ENCODE data around the gene SETD4. TPM values are rescaled to one million over a fixed set of nuclear protein-coding genes. Genes with fewer than 3 reads are reported as not detected.
"Not testable (repeated sequence)": the region's sequence is repeated elsewhere in the genome, so short reads cannot be mapped to it uniquely, and the experiment has no call there.

Gene SETD4
- total RNA-seq, 2 donors from 2014 or later = 18.2 to 29.1 TPM

DNA sequence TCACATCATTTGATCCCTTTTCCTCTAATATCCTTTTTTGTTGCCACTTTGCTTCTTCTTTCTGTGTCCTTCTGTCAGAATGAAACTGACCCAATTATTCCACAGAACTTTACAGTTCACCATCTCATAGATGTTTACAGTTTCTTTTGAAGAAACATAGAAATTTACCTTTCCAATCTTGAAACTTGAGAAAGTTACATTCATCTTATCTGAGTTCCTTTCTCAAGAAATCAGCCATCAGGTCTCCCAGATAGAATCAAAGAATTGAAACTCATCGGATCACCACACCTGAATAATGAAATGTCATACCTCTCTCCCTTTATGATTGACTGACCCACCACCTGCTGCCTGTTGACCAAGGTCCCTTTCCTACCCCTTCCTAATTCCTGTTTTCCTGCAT is 33.2 kb upstream of the SETD4 start:
- ATAC-seq (no peak), DNase-seq (ENCODE audit: low spot score) (no peak)
- H3K9me3 Mint-ChIP-seq = peaks cover 6% of the 10 kb centered on the region
- no peak overlapping the region for H3K4me3 Mint-ChIP-seq
- no peaks in the 10 kb centered on the region for H3K4me1 Mint-ChIP-seq (ENCODE audit: low read depth in 2 of 2)
- H3K27me3 Mint-ChIP-seq = peaks cover 6 to 8% of the 10 kb centered on the region in 2 donors
- H3K36me3 Mint-ChIP-seq = peaks cover 9% of the 10 kb centered on the region
- no peak overlapping the region for H3K27ac Mint-ChIP-seq

DNA sequence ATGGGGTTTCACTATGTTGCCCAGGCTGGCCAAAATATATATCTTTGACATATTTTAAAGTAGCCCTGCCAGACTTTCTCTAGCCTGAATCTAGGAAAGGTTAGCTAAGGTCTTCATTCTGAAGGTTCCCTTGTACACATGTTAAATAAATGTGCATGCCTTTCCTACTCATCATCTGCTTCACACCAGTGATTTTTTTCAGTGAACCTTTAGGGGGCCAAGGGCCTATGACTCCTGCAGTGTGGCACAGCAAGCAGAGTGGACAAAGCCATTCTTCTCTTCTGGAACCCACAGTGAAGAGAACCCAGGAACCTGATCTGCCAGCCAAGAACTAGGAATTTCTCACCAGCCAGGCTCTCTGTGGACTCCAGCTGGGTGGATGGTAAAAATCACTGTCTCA is 32.4 kb upstream of the SETD4 start:
- ATAC-seq (no peak), DNase-seq (ENCODE audit: low spot score) (no peak)
- Mint-ChIP-seq H3K36me3 (peaks cover 9% of the 10 kb centered on the region), H3K4me3 (no peak overlapping the region), H3K9me3 (peaks cover 6% of the 10 kb centered on the region), H3K27ac (no peak overlapping the region), H3K4me1 (ENCODE audit: low read depth in 2 of 2) (no peaks in the 10 kb centered on the region), H3K27me3 (peaks cover 6 to 8% of the 10 kb centered on the region in 2 donors)

DNA sequence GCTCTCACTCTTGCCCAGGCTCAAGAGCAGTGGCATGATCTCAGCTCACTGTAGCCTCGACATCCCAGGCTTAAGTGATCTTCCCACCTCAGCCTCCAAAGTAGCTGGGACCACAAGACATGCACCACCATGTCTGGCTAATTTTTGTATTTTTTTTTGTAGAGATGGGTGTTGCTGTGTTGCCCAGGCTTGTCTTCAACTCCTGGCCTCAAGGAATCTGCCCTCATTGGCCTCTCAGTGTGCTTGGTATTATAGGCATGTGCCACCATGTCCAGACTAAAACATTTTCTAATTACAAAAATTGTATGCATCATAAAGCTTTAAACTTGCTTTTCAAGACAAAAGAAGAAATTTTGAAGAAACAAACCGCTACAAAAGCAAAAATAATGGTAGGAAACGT is 29.6 kb upstream of the SETD4 start:
- H3K4me3 Mint-ChIP-seq = no peak overlapping the region
- ATAC-seq (no peak), DNase-seq (ENCODE audit: low spot score) (no peak)
- H3K27ac Mint-ChIP-seq = no peak overlapping the region
- H3K36me3 Mint-ChIP-seq = peaks cover 9% of the 10 kb centered on the region
- H3K4me1 Mint-ChIP-seq (ENCODE audit: low read depth in 2 of 2) = no peaks in the 10 kb centered on the region
- H3K9me3 Mint-ChIP-seq = peaks cover 6% of the 10 kb centered on the region
- peaks cover 6 to 8% of the 10 kb centered on the region in 2 donors for H3K27me3 Mint-ChIP-seq

DNA sequence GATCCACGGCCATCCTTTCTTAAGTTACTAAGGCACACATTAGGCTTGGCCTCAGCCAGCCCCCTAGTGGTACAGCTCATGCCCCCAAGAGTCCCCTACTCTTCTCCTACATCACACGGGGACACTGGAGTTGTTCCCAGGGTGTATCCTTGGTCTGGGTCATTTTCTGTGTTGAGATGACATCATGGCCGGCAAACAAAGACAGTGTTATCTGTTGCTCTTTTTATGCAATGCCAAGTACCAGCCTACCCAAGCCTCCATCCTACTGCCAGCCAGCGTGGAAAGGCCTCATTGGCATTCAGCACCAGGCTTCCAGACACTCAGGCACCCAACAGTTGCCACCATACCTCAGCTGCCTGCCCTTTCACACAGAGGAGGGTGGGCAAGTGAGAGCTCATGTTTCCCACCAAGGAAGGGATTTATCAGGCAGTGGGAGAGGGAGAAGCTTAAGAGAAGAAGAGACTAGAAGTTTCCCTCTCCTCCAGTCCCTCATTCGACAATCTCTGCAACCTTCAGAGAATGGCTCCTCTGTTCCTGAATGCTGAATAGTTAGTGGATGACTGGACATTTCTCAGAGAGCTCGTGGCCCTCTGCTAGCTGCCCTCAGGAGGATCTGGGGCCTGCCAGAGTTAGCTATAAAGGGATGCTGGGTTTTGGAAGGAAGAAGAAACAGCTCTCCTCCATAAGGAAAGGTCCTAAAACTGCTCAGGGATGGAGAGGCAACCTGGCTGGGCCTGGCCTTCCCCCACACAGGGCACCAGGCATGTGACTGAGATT is 27.2 kb upstream of the SETD4 start:
- Mint-ChIP-seq H3K36me3 (no peaks in the 10 kb centered on the region), H3K9me3 (no peaks in the 10 kb centered on the region), H3K4me1 (ENCODE audit: low read depth in 2 of 2) (no peaks in the 10 kb centered on the region), H3K4me3 (no peak overlapping the region), H3K27ac (no peak overlapping the region), H3K27me3 (no peaks in the 10 kb centered on the region)
- DNase-seq (ENCODE audit: low spot score) = no peak
- no peak for ATAC-seq

DNA sequence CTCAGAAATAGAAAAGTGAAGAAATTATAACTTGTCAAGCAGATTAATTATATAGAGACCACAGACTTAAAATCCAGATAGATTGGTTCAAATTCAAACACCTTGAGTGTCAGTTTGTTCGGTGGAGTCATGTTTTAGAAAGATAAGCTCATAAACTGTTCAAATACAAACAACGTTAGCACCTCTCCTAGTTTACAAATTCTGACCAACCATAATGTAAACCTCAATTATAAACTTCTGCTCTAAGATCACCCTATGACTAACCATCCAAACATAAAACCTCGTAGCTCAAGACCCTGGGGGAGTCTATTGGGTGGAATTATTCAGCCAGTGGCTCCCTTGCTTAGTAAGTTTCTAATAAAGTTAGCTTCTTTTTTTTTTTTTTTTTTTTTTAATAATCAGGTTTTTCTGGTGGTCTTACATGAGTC is 21.9 kb upstream of the SETD4 start:
- no peak for ATAC-seq
- Mint-ChIP-seq H3K4me3 (no peak overlapping the region), H3K27ac (no peak overlapping the region), H3K4me1 (ENCODE audit: low read depth in 2 of 2) (peaks cover 15 to 16% of the 10 kb centered on the region in 2 donors), H3K9me3 (peaks cover 3% of the 10 kb centered on the region), H3K36me3 (no peaks in the 10 kb centered on the region), H3K27me3 (no peaks in the 10 kb centered on the region)
- DNase-seq (ENCODE audit: low spot score) = no peak

DNA sequence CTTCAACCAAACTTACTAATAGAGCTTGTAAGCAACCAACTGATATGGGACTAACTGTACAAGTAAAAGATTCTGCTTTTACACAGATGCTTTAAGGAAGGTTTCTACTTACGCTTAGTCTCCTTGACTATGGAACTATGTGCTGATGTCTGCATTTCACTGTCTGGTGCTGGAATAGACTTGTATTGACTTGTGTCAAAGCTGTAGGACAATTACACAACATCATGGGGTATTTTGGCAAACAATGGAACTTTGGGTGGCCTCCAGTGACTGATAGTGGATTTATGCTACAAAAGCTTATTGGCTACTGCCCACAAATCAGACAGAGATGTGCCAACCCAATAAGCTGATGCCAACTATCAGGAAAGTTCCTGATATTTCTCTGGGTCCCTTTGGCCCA is 20.1 kb upstream of the SETD4 start:
- ATAC-seq (no peak), DNase-seq (ENCODE audit: low spot score) (no peak)
- H3K27me3 Mint-ChIP-seq = no peaks in the 10 kb centered on the region
- peak overlapping the region; percentile 84 to 86 for H3K27ac Mint-ChIP-seq
- no peaks in the 10 kb centered on the region for H3K36me3 Mint-ChIP-seq
- H3K4me1 Mint-ChIP-seq (ENCODE audit: low read depth in 2 of 2) = peaks cover 16 to 22% of the 10 kb centered on the region in 2 donors
- H3K4me3 Mint-ChIP-seq = peak overlapping the region; percentile 24
- H3K9me3 Mint-ChIP-seq = peaks cover 3% of the 10 kb centered on the region

DNA sequence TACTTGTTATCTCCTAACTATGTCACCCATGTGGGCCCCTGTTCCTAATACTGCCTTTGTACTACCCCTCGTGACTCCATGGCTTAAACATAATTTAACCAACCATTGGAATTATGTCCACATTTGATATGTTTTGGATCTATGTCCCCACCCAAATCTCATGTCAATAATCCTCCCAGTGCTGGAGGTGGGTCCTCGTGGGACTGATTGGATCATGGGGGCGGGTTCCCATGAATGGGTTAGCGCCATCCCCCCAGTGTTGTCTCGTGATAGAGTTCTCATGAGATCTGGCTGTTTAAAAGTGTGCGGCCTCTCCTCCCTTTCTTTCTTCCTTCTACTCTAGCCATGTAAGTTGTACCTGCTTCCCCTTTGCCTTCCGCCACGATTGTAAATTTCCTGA is 19.3 kb upstream of the SETD4 start:
- H3K27me3 Mint-ChIP-seq = no peaks in the 10 kb centered on the region
- H3K36me3 Mint-ChIP-seq = no peaks in the 10 kb centered on the region
- DNase-seq (ENCODE audit: low spot score) (no peak), ATAC-seq (no peak)
- H3K9me3 Mint-ChIP-seq = peaks cover 3% of the 10 kb centered on the region
- H3K4me1 Mint-ChIP-seq (ENCODE audit: low read depth in 2 of 2) = peaks cover 16 to 22% of the 10 kb centered on the region in 2 donors
- H3K27ac Mint-ChIP-seq = peak overlapping the region; percentile 84 to 86
- H3K4me3 Mint-ChIP-seq = peak overlapping the region; percentile 72

DNA sequence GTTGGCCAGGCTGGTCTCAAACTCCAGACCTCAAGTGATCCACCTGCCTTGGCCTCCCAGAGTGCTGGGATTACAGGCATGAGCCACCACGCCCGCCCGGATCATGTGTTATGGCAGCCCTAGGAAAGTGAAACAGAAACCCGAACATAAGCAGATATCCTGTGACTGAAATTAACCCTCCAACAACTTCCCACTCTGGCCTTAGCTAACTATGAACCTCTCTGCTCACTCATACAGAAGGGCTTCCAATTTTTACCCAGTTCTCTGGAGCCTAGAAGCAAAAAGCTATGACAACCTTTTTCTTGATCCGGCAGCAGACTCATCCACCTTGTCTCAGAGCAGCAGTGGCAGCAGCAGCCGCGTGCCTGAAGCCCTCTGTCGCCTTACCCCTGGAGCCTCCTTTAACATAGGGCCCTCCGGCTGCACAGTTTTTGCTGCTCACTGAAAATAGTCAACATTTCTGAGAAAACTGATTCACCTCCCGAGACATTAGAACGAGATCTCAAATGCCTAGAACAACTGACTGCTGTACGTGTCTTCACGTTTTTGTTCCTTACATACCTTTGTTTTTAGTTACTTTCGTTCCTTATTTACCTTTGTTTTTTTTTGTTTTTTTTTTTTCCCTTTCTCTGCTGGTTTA is 18.8 kb upstream of the SETD4 start:
- peaks cover 3% of the 10 kb centered on the region for H3K9me3 Mint-ChIP-seq
- H3K4me1 Mint-ChIP-seq (ENCODE audit: low read depth in 2 of 2) = peaks cover 16 to 22% of the 10 kb centered on the region in 2 donors

DNA sequence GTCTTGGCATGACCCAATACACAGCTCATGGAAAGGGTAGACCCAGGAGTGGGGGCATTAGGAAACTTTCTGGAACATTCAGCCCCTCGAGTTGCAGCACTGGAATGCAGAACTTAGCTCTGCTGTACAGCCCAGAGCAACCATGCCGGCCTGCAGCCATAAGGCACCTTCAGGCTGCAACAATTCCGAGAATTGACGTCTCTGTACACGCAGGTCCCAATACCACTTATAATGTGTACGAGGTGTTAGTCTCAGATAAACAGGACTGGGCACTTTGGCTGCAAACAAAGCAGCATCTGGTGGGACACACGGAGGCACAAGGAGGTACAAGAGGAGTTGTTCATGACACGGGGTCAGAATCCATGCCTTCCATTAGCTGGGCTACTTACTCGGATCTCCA is 17.4 kb upstream of the SETD4 start:
- DNase-seq (ENCODE audit: low spot score) = no peak
- Mint-ChIP-seq H3K27me3 (no peaks in the 10 kb centered on the region), H3K27ac (peak overlapping the region in 1 of 2 donors; percentile 86), H3K4me3 (no peak overlapping the region), H3K36me3 (no peaks in the 10 kb centered on the region), H3K9me3 (peaks cover 3% of the 10 kb centered on the region), H3K4me1 (ENCODE audit: low read depth in 2 of 2) (peaks cover 16 to 22% of the 10 kb centered on the region in 2 donors)
- no peak for ATAC-seq

More for the DNA sequence above, 18.8 kb upstream of the SETD4 start:
- Mint-ChIP-seq H3K4me3 (peak overlapping the region; percentile 72), H3K36me3 (no peaks in the 10 kb centered on the region), H3K27me3 (no peaks in the 10 kb centered on the region), H3K27ac (peak overlapping the region; percentile 84 to 86)
- no peak for DNase-seq (ENCODE audit: low spot score)
- peak; percentile 91 to 92 for ATAC-seq

DNA sequence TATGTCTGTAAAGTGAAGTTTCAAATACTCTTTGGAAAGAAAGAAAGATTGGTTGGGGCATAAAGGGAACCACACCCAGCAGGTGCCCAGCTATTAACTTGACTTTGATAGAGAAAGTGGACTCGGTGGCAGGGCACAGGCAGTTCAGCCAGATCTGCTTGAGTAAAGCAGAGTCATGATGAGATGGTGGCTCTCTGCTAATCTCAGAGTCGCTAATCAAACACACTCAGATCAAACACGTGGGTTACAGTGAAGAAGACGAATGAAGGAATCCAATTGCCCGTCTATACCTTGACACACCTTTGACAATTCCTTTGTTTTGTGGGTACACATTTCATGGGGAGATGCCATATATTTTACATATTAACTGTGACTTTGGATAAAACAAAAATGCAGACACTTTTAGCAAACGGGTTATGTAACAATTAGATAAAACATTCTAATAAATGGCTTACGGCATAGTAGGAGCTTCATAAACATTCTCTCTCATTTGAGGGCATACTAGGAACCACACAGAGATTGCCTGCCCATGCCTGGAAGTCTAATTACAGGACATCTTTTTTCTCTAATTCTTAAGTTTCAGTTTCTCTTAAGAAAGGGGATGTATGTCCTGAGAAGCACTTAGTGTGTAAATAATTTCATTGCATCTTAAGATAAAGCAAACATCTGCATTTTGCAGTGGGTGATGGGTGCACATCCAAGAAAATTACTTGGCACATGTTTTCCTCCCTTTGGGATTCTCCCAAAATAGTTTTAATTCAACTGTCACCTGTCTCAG is 16.7 kb upstream of the SETD4 start:
- Mint-ChIP-seq H3K4me3 (no peak overlapping the region), H3K9me3 (peaks cover 3% of the 10 kb centered on the region), H3K27me3 (no peaks in the 10 kb centered on the region), H3K27ac (no peak overlapping the region), H3K36me3 (peaks cover 4% of the 10 kb centered on the region), H3K4me1 (ENCODE audit: low read depth in 2 of 2) (peaks cover 20 to 26% of the 10 kb centered on the region in 2 donors)
- DNase-seq (ENCODE audit: low spot score) = no peak
- ATAC-seq = no peak

DNA sequence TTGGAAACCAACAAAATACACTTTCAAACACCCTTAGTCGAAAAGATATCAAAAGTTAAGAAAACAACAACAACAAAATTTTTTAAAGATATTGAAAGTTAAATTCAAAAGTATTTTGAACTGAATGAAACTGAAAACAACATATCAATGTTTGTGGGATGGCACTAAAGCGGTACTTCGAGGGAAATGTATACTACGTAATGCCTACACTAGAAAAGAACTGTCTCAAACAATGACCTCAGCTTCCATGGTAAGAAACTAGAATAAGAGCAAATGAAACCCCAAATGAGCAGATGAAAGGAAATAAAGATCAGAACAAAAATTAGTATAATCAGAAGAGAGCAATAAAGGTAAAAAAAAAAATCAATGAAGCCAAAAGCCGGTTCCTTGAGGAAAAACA is 15.6 kb upstream of the SETD4 start:
- Mint-ChIP-seq H3K27ac (no peak overlapping the region), H3K36me3 (peaks cover 14% of the 10 kb centered on the region), H3K9me3 (peaks cover 3% of the 10 kb centered on the region), H3K27me3 (no peaks in the 10 kb centered on the region), H3K4me1 (ENCODE audit: low read depth in 2 of 2) (peaks cover 29 to 38% of the 10 kb centered on the region in 2 donors), H3K4me3 (no peak overlapping the region)
- DNase-seq (ENCODE audit: low spot score) = no peak
- ATAC-seq = no peak

DNA sequence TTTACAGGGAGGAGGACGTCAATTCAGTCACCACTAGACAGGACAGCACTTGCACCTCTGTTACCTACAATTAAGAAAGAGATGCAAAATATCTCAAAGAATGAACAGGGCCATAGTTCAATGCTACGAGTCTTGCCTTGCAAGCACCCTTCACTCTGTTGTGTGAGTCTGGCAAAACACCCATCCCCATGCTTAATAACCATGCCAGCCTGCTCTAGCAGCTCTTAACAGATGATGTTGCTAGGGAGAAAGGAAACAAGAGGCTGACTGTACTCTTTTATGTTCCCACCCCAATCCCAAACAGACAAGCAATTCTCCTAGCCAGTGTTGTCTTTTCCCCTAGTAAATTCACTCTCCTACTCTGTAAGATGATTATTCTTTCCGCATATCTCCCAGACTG is 14.8 kb upstream of the SETD4 start:
- H3K27me3 Mint-ChIP-seq = no peaks in the 10 kb centered on the region
- peaks cover 14% of the 10 kb centered on the region for H3K36me3 Mint-ChIP-seq
- H3K9me3 Mint-ChIP-seq = peaks cover 3% of the 10 kb centered on the region
- peaks cover 35 to 45% of the 10 kb centered on the region in 2 donors for H3K4me1 Mint-ChIP-seq (ENCODE audit: low read depth in 2 of 2)
- no peak for ATAC-seq
- DNase-seq (ENCODE audit: low spot score) = no peak
- H3K4me3 Mint-ChIP-seq = no peak overlapping the region
- H3K27ac Mint-ChIP-seq = no peak overlapping the region

DNA sequence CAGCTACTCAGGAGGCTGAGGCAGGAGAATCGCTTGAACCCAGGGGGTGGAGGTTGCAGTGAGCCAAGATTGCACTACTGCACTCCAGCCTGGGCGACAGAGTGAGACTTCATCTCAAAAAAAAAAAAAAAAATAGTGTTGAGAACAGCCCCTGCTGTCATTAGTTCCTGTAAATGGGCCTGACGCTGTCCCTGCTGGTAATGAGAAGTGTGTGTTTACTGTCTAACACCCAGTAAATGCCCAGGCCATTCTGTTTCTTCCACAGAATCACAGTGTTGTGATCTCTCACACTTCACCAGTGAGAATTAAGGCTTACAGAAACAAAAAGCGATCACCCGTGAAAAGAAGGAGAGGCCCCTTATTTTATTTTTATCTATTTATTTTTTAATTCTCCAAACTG is 13.6 kb upstream of the SETD4 start:
- not testable (repeated sequence) for H3K27ac Mint-ChIP-seq

DNA sequence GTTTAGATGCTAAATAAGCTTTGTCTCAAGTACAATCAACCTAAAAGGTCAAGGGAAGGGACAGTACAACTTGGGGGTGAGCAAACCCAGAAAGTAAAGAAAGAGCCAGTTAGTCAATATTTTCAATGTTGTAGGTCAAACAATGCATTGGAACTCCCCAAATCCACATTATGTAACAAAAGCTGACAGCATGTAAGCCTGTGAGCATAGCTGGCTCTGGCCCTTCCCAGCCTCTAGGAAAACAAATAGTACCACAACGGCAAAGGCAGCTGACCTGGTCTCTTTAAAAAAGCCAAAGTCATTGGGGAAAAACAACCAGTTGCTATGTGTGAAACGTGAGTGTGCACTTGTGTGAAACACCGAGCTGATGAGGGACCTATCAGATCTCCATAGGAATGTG is 12.9 kb upstream of the SETD4 start:
- Mint-ChIP-seq H3K27ac (no peak overlapping the region), H3K36me3 (peaks cover 21% of the 10 kb centered on the region), H3K27me3 (no peaks in the 10 kb centered on the region), H3K4me1 (ENCODE audit: low read depth in 2 of 2) (peaks cover 25 to 41% of the 10 kb centered on the region in 2 donors), H3K9me3 (peaks cover 4% of the 10 kb centered on the region), H3K4me3 (no peak overlapping the region)
- no peak for DNase-seq (ENCODE audit: low spot score)
- no peak for ATAC-seq

More for the DNA sequence above, 13.6 kb upstream of the SETD4 start:
- not testable (repeated sequence) for ATAC-seq; H3K27me3 Mint-ChIP-seq; DNase-seq (ENCODE audit: low spot score); H3K4me3 Mint-ChIP-seq; H3K9me3 Mint-ChIP-seq
- Mint-ChIP-seq H3K4me1 (ENCODE audit: low read depth in 2 of 2) (peaks cover 29 to 44% of the 10 kb centered on the region in 2 donors), H3K36me3 (peaks cover 19% of the 10 kb centered on the region)
